ENCODE results near the gene ZNF19. TPM values are rescaled to one million over a fixed set of nuclear protein-coding genes. Genes with fewer than 3 reads are reported as not detected.

The ZNF19 gene
- total and polyA plus RNA-seq, 2 donors (not counting 3 experiments of a cell fraction or from before 2014, with no cell fraction given): 0.98 to 2.6 TPM

DNA sequence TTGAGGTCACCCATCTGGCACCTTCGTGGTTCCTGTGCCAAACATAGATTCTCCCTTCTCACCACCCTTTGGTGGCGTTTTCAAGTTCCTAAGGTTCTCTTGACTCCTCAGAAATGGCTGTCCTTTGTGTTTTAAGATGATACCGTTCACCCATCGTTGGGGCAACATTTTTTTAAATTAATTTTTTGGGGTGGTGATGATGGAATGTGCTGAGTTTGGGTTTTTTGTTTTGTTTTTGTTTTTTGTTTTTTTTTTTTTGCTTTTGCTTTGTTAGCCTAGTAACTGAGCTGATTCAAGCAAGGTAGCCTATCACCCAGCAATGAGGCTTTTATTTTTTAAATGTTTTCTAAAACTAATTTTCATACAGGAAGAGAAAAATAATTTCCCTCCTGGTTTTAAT is 39.7 kb upstream of the ZNF19 start:
- no peak overlapping the region for H2AFZ ChIP-seq (ENCODE audit: low read depth, low read length)
- no peaks in the 10 kb centered on the region for H3K36me3 ChIP-seq (ENCODE audit: control insufficient read depth in 2 of 2, extremely low read depth in 1 of 2, insufficient read depth in 2 of 2, low read length in 2 of 2)
- dilution Hi-C loops (cut with MboI; ENCODE audit: extremely low pct_ligation_motif_present, low sequenced_read_pairs): no loop called here
- no peak for TF ChIP-seq POLR2A (IDR thresholded peaks at IDR 0.05; ENCODE audit: low read depth, low read length)
- no peak for TF ChIP-seq JUN (IDR thresholded peaks at IDR 0.05; ENCODE audit: borderline replicate concordance, insufficient read depth, insufficient read length, low read depth)
- TF ChIP-seq, protein P1, sequence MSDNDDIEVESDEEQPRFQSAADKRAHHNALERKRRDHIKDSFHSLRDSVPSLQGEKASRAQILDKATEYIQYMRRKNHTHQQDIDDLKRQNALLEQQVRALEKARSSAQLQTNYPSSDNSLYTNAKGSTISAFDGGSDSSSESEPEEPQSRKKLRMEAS (IDR thresholded peaks at IDR 0.05; ENCODE audit: insufficient read depth, insufficient read length): no peak
- TF ChIP-seq FOS (IDR thresholded peaks at IDR 0.05; ENCODE audit: borderline replicate concordance, insufficient read depth, low read length): no peak
- no peak for TF ChIP-seq POLR2AphosphoS5 (IDR thresholded peaks at IDR 0.05; ENCODE audit: insufficient read depth, low read depth, low read length)
- TF ChIP-seq MYC (IDR thresholded peaks at IDR 0.05; ENCODE audit: low read depth, low read length): no peak
- H3K79me2 ChIP-seq (ENCODE audit: control insufficient read depth, insufficient read depth, low read length): no peaks in the 10 kb centered on the region
- H3K4me3 ChIP-seq (replicated peaks in 1 of 3; ENCODE audit: insufficient read depth in 1 of 3, low read depth in 1 of 3, low read length in 3 of 3): no peak overlapping the region
- peaks cover 9 to 12% of the 10 kb centered on the region in 2 experiments for H3K27me3 ChIP-seq (ENCODE audit: control insufficient read depth in 2 of 2, insufficient read depth in 2 of 2, low read length in 2 of 2)
- CTCF ChIA-PET: interaction anchor here (0.9 kb wide), 1 partner anchor 82 kb away, joined by 3 read pairs; no protein-coding TSS in a partner anchor
- no peak overlapping the region for H3K4me2 ChIP-seq (ENCODE audit: insufficient read depth, low read length)
- H3K4me1 ChIP-seq (ENCODE audit: control insufficient read depth, extremely low read depth, insufficient read depth, low read length): no peaks in the 10 kb centered on the region
- FAIRE-seq (no peak), DNase-seq (ENCODE audit: low read depth, low spot score) (no peak)
- no peaks in the 10 kb centered on the region for H3K9me3 ChIP-seq (replicated peaks; ENCODE audit: control insufficient read depth, insufficient read depth, low read length)
- POLR2A ChIA-PET: no interaction called here
- H3K9ac ChIP-seq (replicated peaks; ENCODE audit: extremely low read depth, insufficient read depth, low read length): no peak overlapping the region
- no peak overlapping the region for H3K27ac ChIP-seq (ENCODE audit: insufficient read depth, low read depth, low read length)
- intact Hi-C loops (cut with micrococcal nuclease): no loop called here
- no peaks in the 10 kb centered on the region for H3K9me1 ChIP-seq (replicated peaks; ENCODE audit: control insufficient read depth, extremely low read depth, insufficient read depth, low read length)
- no TSS peak for BruUV-seq (replicated peaks)
- no peaks in the 10 kb centered on the region for H4K20me1 ChIP-seq (replicated peaks; ENCODE audit: control insufficient read depth, extremely low read depth, insufficient read depth, low read length)

DNA sequence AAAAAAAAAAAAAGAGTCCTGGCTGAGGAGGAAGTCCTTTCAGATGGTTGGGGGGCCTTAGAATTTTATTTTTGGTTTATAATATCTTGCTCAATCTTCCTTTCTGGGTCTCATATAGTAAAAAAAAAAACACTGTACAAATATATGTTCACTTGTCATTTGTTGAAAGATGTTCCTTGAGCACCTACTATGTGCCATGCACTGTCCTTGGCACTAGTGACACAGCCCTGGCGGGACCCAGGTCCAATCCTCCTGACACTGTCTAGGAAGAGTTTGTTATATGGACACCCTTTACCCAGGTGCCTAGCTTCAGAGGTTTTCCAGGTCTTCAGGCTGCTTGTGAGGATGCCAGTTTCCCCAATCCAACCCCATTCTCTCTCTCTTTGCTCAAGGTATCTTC is 39.1 kb upstream of the ZNF19 start:
- CTCF ChIA-PET: no interaction called here
- dilution Hi-C loops (cut with MboI; ENCODE audit: extremely low pct_ligation_motif_present, low sequenced_read_pairs): no loop called here
- POLR2A ChIA-PET: no interaction called here
- no TSS peak for BruUV-seq (replicated peaks)
- Histone ChIP-seq H3K36me3 (ENCODE audit: control insufficient read depth in 2 of 2, extremely low read depth in 1 of 2, insufficient read depth in 2 of 2, low read length in 2 of 2) (no peaks in the 10 kb centered on the region), H3K4me1 (ENCODE audit: control insufficient read depth, extremely low read depth, insufficient read depth, low read length) (no peaks in the 10 kb centered on the region), H3K27me3 (ENCODE audit: control insufficient read depth in 2 of 2, insufficient read depth in 2 of 2, low read length in 2 of 2) (peaks cover 9 to 12% of the 10 kb centered on the region in 2 experiments), H3K4me3 (replicated peaks in 1 of 3; ENCODE audit: insufficient read depth in 1 of 3, low read depth in 1 of 3, low read length in 3 of 3) (no peak overlapping the region), H4K20me1 (replicated peaks; ENCODE audit: control insufficient read depth, extremely low read depth, insufficient read depth, low read length) (no peaks in the 10 kb centered on the region), H3K9me1 (replicated peaks; ENCODE audit: control insufficient read depth, extremely low read depth, insufficient read depth, low read length) (no peaks in the 10 kb centered on the region), H2AFZ (ENCODE audit: low read depth, low read length) (no peak overlapping the region), H3K9me3 (replicated peaks; ENCODE audit: control insufficient read depth, insufficient read depth, low read length) (no peaks in the 10 kb centered on the region), H3K27ac (ENCODE audit: insufficient read depth, low read depth, low read length) (no peak overlapping the region), H3K79me2 (ENCODE audit: control insufficient read depth, insufficient read depth, low read length) (no peaks in the 10 kb centered on the region), H3K9ac (replicated peaks; ENCODE audit: extremely low read depth, insufficient read depth, low read length) (no peak overlapping the region), H3K4me2 (ENCODE audit: insufficient read depth, low read length) (no peak overlapping the region)
- DNase-seq (ENCODE audit: low read depth, low spot score): no peak
- TF ChIP-seq POLR2AphosphoS5 (IDR thresholded peaks at IDR 0.05; ENCODE audit: insufficient read depth, low read depth, low read length) (no peak), EZH2 (IDR thresholded peaks at IDR 0.05; ENCODE audit: borderline replicate concordance, low read depth, low read length, severe bottlenecking) (no peak)
- FAIRE-seq: no peak
- intact Hi-C loops (cut with micrococcal nuclease): no loop called here

Measured in endothelial cell of umbilical vein (primary cell).